NOMO-1 treated with DMSO at 0.1 percent for 48 hours (cell line): Measurements from ENCODE around the gene CCL2.
A peak's percentile ranks its signal among the peaks of the same experiment; 100 is the strongest.
"Not testable (repeated sequence)": the region's sequence is repeated elsewhere in the genome, so short reads cannot be mapped to it uniquely, and the experiment has no call there.

Source experiments
- DNase-seq: peaks from one replicate; lab custom pipeline; 2025; ENCODE audit not compliant: unreplicated experiment; lab: John Stamatoyannopoulos, UW

The CCL2 gene

GRCh38 chr17:34254651-34255380, at the start of gene CCL2:
Gene CCL2 (plus strand): TSS chr17:34255285. CDS start chr17:34255350, 65 bp downstream.
- peak; percentile 41 for DNase-seq

GRCh38 chr17:34205401-34205800, 49.7 kb upstream of the CCL2 start:
- DNase-seq = no peak

GRCh38 chr17:34206569-34206968, 48.5 kb upstream of the CCL2 start:
- DNase-seq = no peak

- no peak for DNase-seq
These were observed 47.5 kb upstream of the CCL2 start for GRCh38 chr17:34207572-34207971.

- peak; percentile 2 for DNase-seq
These were observed 36.3 kb upstream of the CCL2 start for GRCh38 chr17:34218748-34219147.

GRCh38 chr17:34219405-34219804, 35.7 kb upstream of the CCL2 start:
- peak; percentile 56 for DNase-seq

- no peak for DNase-seq
These were observed 34.9 kb upstream of the CCL2 start for GRCh38 chr17:34220045-34220751.

GRCh38 chr17:34220752-34221395, 34.2 kb upstream of the CCL2 start:
- peak; percentile 58 for DNase-seq

- no peak for DNase-seq
These were observed 33.7 kb upstream of the CCL2 start for GRCh38 chr17:34221411-34221810.

- DNase-seq = peak; percentile 44
These were observed 32.2 kb upstream of the CCL2 start for GRCh38 chr17:34222722-34223497.

- no peak for DNase-seq
These were observed 30.0 kb upstream of the CCL2 start for GRCh38 chr17:34225046-34225445.

- no peak for DNase-seq
These were observed 28.9 kb upstream of the CCL2 start for GRCh38 chr17:34226011-34226743.

GRCh38 chr17:34226744-34227034, 28.4 kb upstream of the CCL2 start:
- DNase-seq = no peak

- DNase-seq = not testable (repeated sequence)
These were observed 27.8 kb upstream of the CCL2 start for GRCh38 chr17:34227293-34227692.

- DNase-seq = no peak
These were observed 27.4 kb upstream of the CCL2 start for GRCh38 chr17:34227707-34228106.

- no peak for DNase-seq
These were observed 26.3 kb upstream of the CCL2 start for GRCh38 chr17:34228781-34229180.

- DNase-seq = no peak
These were observed 24.7 kb upstream of the CCL2 start for GRCh38 chr17:34230342-34230741.

- DNase-seq = no peak
These were observed 20.5 kb upstream of the CCL2 start for GRCh38 chr17:34234616-34235015.

- peak; percentile 82 for DNase-seq
These were observed 19.6 kb upstream of the CCL2 start for GRCh38 chr17:34235389-34236028.

- DNase-seq = peak; percentile 60
These were observed 18.7 kb upstream of the CCL2 start for GRCh38 chr17:34236281-34236892.
